Astrocyte (in vitro differentiated cells and primary cell): ENCODE results near the gene RGS2.

Source experiments
- CTCF ChIP-seq: IDR thresholded peaks from 2 replicates; pipeline ENCODE4 v1.5.1; 2011; ENCODE audit warnings: low read depth, mild to moderate bottlenecking, inconsistent platforms, low read length, moderate library complexity; ENCODE audit not compliant: insufficient read depth
- EZH2 ChIP-seq: IDR thresholded peaks from 2 replicates; pipeline ENCODE4 v1.6.1; 2012; ENCODE audit warnings: mild to moderate bottlenecking, low read length, inconsistent platforms; ENCODE audit not compliant: insufficient read depth

- TF ChIP-seq CTCF (no peak), EZH2 (no peak)
Measured at GRCh38 chr1:192849442-192849841, 40.6 kb downstream of the RGS2 start.
